Measurements from ENCODE around the gene SLC4A1AP.
A peak's percentile ranks its signal among the peaks of the same experiment; 100 is the strongest.

SLC4A1AP gene

GRCh38 chr2:27727257-27727656, 63.6 kb downstream of the SLC4A1AP start:
- H3K9me3 Mint-ChIP-seq = peaks cover 0 to 2% of the 10 kb centered on the region in 2 donors
- H3K36me3 Mint-ChIP-seq = no peaks in the 10 kb centered on the region
- H3K27me3 Mint-ChIP-seq = no peaks in the 10 kb centered on the region
- no peak overlapping the region for H3K27ac Mint-ChIP-seq
- ATAC-seq (replicated peaks) = no peak
- H3K4me3 Mint-ChIP-seq = no peak overlapping the region
- DNase-seq = no peak
- H3K4me1 Mint-ChIP-seq = peaks cover 13 to 17% of the 10 kb centered on the region in 2 donors

GRCh38 chr2:27728081-27728858, 64.6 kb downstream of the SLC4A1AP start:
- Mint-ChIP-seq H3K27ac (no peak overlapping the region), H3K27me3 (no peaks in the 10 kb centered on the region), H3K9me3 (peaks cover 0 to 2% of the 10 kb centered on the region in 2 donors), H3K36me3 (no peaks in the 10 kb centered on the region), H3K4me1 (peaks cover 13% of the 10 kb centered on the region in 2 donors), H3K4me3 (no peak overlapping the region)
- ATAC-seq (replicated peaks) = no peak
- no peak for DNase-seq

- H3K27ac Mint-ChIP-seq = no peak overlapping the region
- peaks cover 2% of the 10 kb centered on the region in 2 donors for H3K9me3 Mint-ChIP-seq
- ATAC-seq (replicated peaks) (no peak), DNase-seq (no peak)
- no peak overlapping the region for H3K4me3 Mint-ChIP-seq
- no peaks in the 10 kb centered on the region for H3K36me3 Mint-ChIP-seq
- peaks cover 0 to 3% of the 10 kb centered on the region in 2 donors for H3K27me3 Mint-ChIP-seq
- peaks cover 9 to 13% of the 10 kb centered on the region in 2 donors for H3K4me1 Mint-ChIP-seq
These were observed 65.5 kb downstream of the SLC4A1AP start for GRCh38 chr2:27729198-27729597.

GRCh38 chr2:27729614-27730013, 65.9 kb downstream of the SLC4A1AP start:
- Mint-ChIP-seq H3K36me3 (no peaks in the 10 kb centered on the region), H3K27ac (no peak overlapping the region), H3K4me1 (peaks cover 9 to 13% of the 10 kb centered on the region in 2 donors), H3K9me3 (peaks cover 2 to 4% of the 10 kb centered on the region in 2 donors), H3K27me3 (peaks cover 0 to 6% of the 10 kb centered on the region in 2 donors), H3K4me3 (no peak overlapping the region)
- ATAC-seq (replicated peaks) (no peak), DNase-seq (no peak)

GRCh38 chr2:27730261-27730662, 66.6 kb downstream of the SLC4A1AP start:
- no peak for DNase-seq
- no peak for ATAC-seq (replicated peaks)
- Mint-ChIP-seq H3K9me3 (peaks cover 2 to 4% of the 10 kb centered on the region in 2 donors), H3K27ac (no peak overlapping the region), H3K27me3 (peaks cover 6 to 11% of the 10 kb centered on the region in 2 donors), H3K4me3 (no peak overlapping the region), H3K36me3 (no peaks in the 10 kb centered on the region), H3K4me1 (peaks cover 14 to 17% of the 10 kb centered on the region in 2 donors)

GRCh38 chr2:27730980-27731691, 67.4 kb downstream of the SLC4A1AP start:
- Mint-ChIP-seq H3K36me3 (no peaks in the 10 kb centered on the region), H3K4me1 (peaks cover 16 to 20% of the 10 kb centered on the region in 2 donors)

GRCh38 chr2:27734305-27734704, 70.6 kb downstream of the SLC4A1AP start:
- H3K27ac Mint-ChIP-seq = no peak overlapping the region
- no peak overlapping the region for H3K4me3 Mint-ChIP-seq
- H3K9me3 Mint-ChIP-seq = peaks cover 0 to 4% of the 10 kb centered on the region in 2 donors
- no peaks in the 10 kb centered on the region for H3K36me3 Mint-ChIP-seq
- ATAC-seq (replicated peaks) = no peak
- no peak for DNase-seq
- H3K27me3 Mint-ChIP-seq = peaks cover 27 to 33% of the 10 kb centered on the region in 2 donors
- H3K4me1 Mint-ChIP-seq = peaks cover 12 to 16% of the 10 kb centered on the region in 2 donors

More at GRCh38 chr2:27730980-27731691, 67.4 kb downstream of the SLC4A1AP start:
- H3K27ac Mint-ChIP-seq = no peak overlapping the region
- no peak overlapping the region for H3K4me3 Mint-ChIP-seq
- H3K27me3 Mint-ChIP-seq = peaks cover 6 to 14% of the 10 kb centered on the region in 2 donors
- no peak for DNase-seq
- no peak for ATAC-seq (replicated peaks)
- peaks cover 2 to 4% of the 10 kb centered on the region in 2 donors for H3K9me3 Mint-ChIP-seq

- Mint-ChIP-seq H3K27me3 (peaks cover 27 to 33% of the 10 kb centered on the region in 2 donors), H3K9me3 (peaks cover 0 to 4% of the 10 kb centered on the region in 2 donors), H3K4me1 (peaks cover 9 to 13% of the 10 kb centered on the region in 2 donors), H3K27ac (no peak overlapping the region), H3K4me3 (peak overlapping the region; percentile 65 to 77), H3K36me3 (no peaks in the 10 kb centered on the region)
- DNase-seq (no peak), ATAC-seq (replicated peaks) (peak; percentile 76 to 77)
These were observed 71.7 kb downstream of the SLC4A1AP start for GRCh38 chr2:27735263-27735904.

GRCh38 chr2:27736031-27736889, 72.6 kb downstream of the SLC4A1AP start:
- DNase-seq (no peak), ATAC-seq (replicated peaks) (peak in 1 of 2 donors; percentile 8)
- peaks cover 7 to 9% of the 10 kb centered on the region in 2 donors for H3K4me1 Mint-ChIP-seq
- peaks cover 27 to 33% of the 10 kb centered on the region in 2 donors for H3K27me3 Mint-ChIP-seq
- peaks cover 1 to 7% of the 10 kb centered on the region in 2 donors for H3K9me3 Mint-ChIP-seq
- peak overlapping the region; percentile 29 to 77 for H3K4me3 Mint-ChIP-seq
- H3K27ac Mint-ChIP-seq = no peak overlapping the region
- H3K36me3 Mint-ChIP-seq = no peaks in the 10 kb centered on the region

GRCh38 chr2:27736890-27737204, 73.2 kb downstream of the SLC4A1AP start:
- Mint-ChIP-seq H3K9me3 (peaks cover 1 to 8% of the 10 kb centered on the region in 2 donors), H3K27me3 (peaks cover 27 to 33% of the 10 kb centered on the region in 2 donors), H3K36me3 (no peaks in the 10 kb centered on the region), H3K27ac (no peak overlapping the region), H3K4me1 (peaks cover 7 to 11% of the 10 kb centered on the region in 2 donors), H3K4me3 (no peak overlapping the region)
- ATAC-seq (replicated peaks) (no peak), DNase-seq (no peak)

- peaks cover 9 to 11% of the 10 kb centered on the region in 2 donors for H3K4me1 Mint-ChIP-seq
- no peak overlapping the region for H3K4me3 Mint-ChIP-seq
- ATAC-seq (replicated peaks) (no peak), DNase-seq (no peak)
- H3K9me3 Mint-ChIP-seq = peaks cover 1 to 8% of the 10 kb centered on the region in 2 donors
- H3K27ac Mint-ChIP-seq = no peak overlapping the region
- peaks cover 27 to 33% of the 10 kb centered on the region in 2 donors for H3K27me3 Mint-ChIP-seq
- H3K36me3 Mint-ChIP-seq = no peaks in the 10 kb centered on the region
These were observed 74.1 kb downstream of the SLC4A1AP start for GRCh38 chr2:27737676-27738348.

GRCh38 chr2:27738349-27739057, 74.8 kb downstream of the SLC4A1AP start:
- H3K4me1 Mint-ChIP-seq = peaks cover 9 to 11% of the 10 kb centered on the region in 2 donors
- peaks cover 27 to 33% of the 10 kb centered on the region in 2 donors for H3K27me3 Mint-ChIP-seq
- no peak overlapping the region for H3K27ac Mint-ChIP-seq
- H3K36me3 Mint-ChIP-seq = no peaks in the 10 kb centered on the region
- H3K9me3 Mint-ChIP-seq = peaks cover 1 to 8% of the 10 kb centered on the region in 2 donors
- DNase-seq = no peak
- no peak overlapping the region for H3K4me3 Mint-ChIP-seq
- no peak for ATAC-seq (replicated peaks)

- ATAC-seq (replicated peaks) (no peak), DNase-seq (no peak)
- H3K9me3 Mint-ChIP-seq = peaks cover 1 to 8% of the 10 kb centered on the region in 2 donors
- peaks cover 9 to 11% of the 10 kb centered on the region in 2 donors for H3K4me1 Mint-ChIP-seq
- no peak overlapping the region for H3K4me3 Mint-ChIP-seq
- no peaks in the 10 kb centered on the region for H3K36me3 Mint-ChIP-seq
- no peak overlapping the region for H3K27ac Mint-ChIP-seq
- peaks cover 27 to 32% of the 10 kb centered on the region in 2 donors for H3K27me3 Mint-ChIP-seq
These were observed 75.3 kb downstream of the SLC4A1AP start for GRCh38 chr2:27739058-27739373.
